Kidney (tissue), 14 donors: Measurements from ENCODE around the gene ACTR1A. TPM values are rescaled to one million over a fixed set of nuclear protein-coding genes. Genes with fewer than 3 reads are reported as not detected.
A peak's percentile ranks its signal among the peaks of the same experiment; 100 is the strongest.

ENCODE experiments used
- DNase-seq, 5 donors: peaks; one replicate each; pipeline ENCODE4 v3.0.0-alpha.2; 2013 to 2020
- FAIRE-seq: peaks from 2 replicates; lab custom pipeline; 2012; peaks lifted over from hg19 to GRCh38; lab: Jason Lieb, UNC
- H3K27ac ChIP-seq, 2 donors: one replicate each; pipeline ENCODE4 v1.7.0; 2013; ENCODE audit warnings: low read depth in 2 of 2, low read length in 2 of 2, inconsistent platforms in 1 of 2
- H3K27me3 ChIP-seq: one replicate; pipeline ENCODE4 v1.7.1; 2013; ENCODE audit warnings: low read length, inconsistent platforms; ENCODE audit not compliant: control insufficient read depth, insufficient read depth
- H3K36me3 ChIP-seq, 3 donors: one replicate each; pipeline versions ENCODE4 v1.7.0 to v1.7.1; 2013; ENCODE audit warnings: low read length in 3 of 3, control low read depth in 1 of 3, inconsistent platforms in 1 of 3; ENCODE audit not compliant: insufficient read depth in 3 of 3, control insufficient read depth in 2 of 3
- H3K4me1 ChIP-seq, 3 donors: one replicate each; pipeline versions ENCODE4 v1.7.0 to v1.7.1; 2013; ENCODE audit warnings: low read length in 3 of 3, inconsistent platforms in 1 of 3, low read depth in 1 of 3; ENCODE audit not compliant: control insufficient read depth in 2 of 3, insufficient read depth in 2 of 3
- H3K4me3 ChIP-seq, 3 donors: one replicate each; pipeline versions ENCODE4 v1.7.0 to v1.8.1; 2013; ENCODE audit warnings: low read length in 3 of 3, control low read depth in 1 of 3, inconsistent platforms in 1 of 3
- H3K9ac ChIP-seq, 3 donors: one replicate each; pipeline versions ENCODE4 v1.7.0 to v1.7.1; 2013; ENCODE audit warnings: low read length in 3 of 3, control low read depth in 1 of 3, inconsistent platforms in 1 of 3
- H3K9me3 ChIP-seq, 3 donors: one replicate each; pipeline versions ENCODE4 v1.7.0 to v1.7.1; 2013; ENCODE audit warnings: low read length in 3 of 3, control low read depth in 1 of 3, inconsistent platforms in 1 of 3; ENCODE audit not compliant: control insufficient read depth in 2 of 3, insufficient read depth in 1 of 3
- CTCF ChIP-seq: IDR thresholded peaks from 3 replicates; pipeline ENCODE4 v1.5.1; 2012; ENCODE audit warnings: mild to moderate bottlenecking, moderate library complexity, borderline replicate concordance; ENCODE audit not compliant: insufficient read depth; ENCODE audit errors: extremely low read depth
- intact Hi-C: fragments of 100-400 bp; cut with DNase I; formaldehyde crosslinking; loops from one replicate; pipeline ENCODE4 v1.11.1; 2022
- polyA plus RNA-seq: library from polyadenylated mRNA; stranded (reverse); fragments of 350-450 nt; fragmentation: Illumina TruSeq; extraction: RNeasy Lipid Tissue Mini Kit (QIAGEN cat#74804); gene quantifications from one replicate; pipeline ENCODE4 v1.2.3, GENCODE V29; 2014; ENCODE audit warnings: low read depth, low replicate concordance; ENCODE audit not compliant: insufficient read depth
- total RNA-seq: library from RNA; stranded (reverse); fragmentation: NEBNext Ultra II Directional; extraction: Animal tissue kit (Norgen Biotek cat#: 25700); gene quantifications from one replicate; pipeline ENCODE4 v1.2.1, GENCODE V29; 2021
- donor health status: control.
- donor health status: control.
- donor health status: control.
- donor health status: control.
- donor health status: control.
- donor health status: DM: yes; HTN: yes; CAD: no.
- donor health status: Normal renal cell carcinoma (clear cell type).

ACTR1A gene
- total and polyA plus RNA-seq, 2 donors from 2014 or later = 74.2 to 74.7 TPM

GRCh38 chr10:102504179-102504975 lies 1.9 kb upstream of the ACTR1A start:
- no peaks in the 10 kb centered on the region for H3K27me3 ChIP-seq
- peaks cover 0 to 9% (median 5%) of the 10 kb centered on the region in 3 donors for H3K36me3 ChIP-seq
- H3K9me3 ChIP-seq = no peaks in the 10 kb centered on the region
- peak overlapping the region; percentile 83 to 91 (median 87) for H3K9ac ChIP-seq
- FAIRE-seq (no peak), DNase-seq (peak; percentile 73 to 91 (median 78))
- intact Hi-C loops = no loop called here
- TF ChIP-seq CTCF = no peak
- H3K27ac ChIP-seq = peak overlapping the region; percentile 74 to 76
- H3K4me3 ChIP-seq = peak overlapping the region; percentile 89 to 93 (median 92)
- H3K4me1 ChIP-seq = peaks cover 0 to 17% (median 15%) of the 10 kb centered on the region in 3 donors

- peaks cover 0 to under 1% (median 0%) of the 10 kb centered on the region in 3 donors for H3K36me3 ChIP-seq
- H3K4me3 ChIP-seq = peak within 1 kb of the TSS; percentile 92 to 100 (median 94)
- TF ChIP-seq CTCF = peak; percentile 83
- intact Hi-C loops = no loop called here
- H3K4me1 ChIP-seq = peaks cover 0 to 17% (median 15%) of the 10 kb centered on the region in 3 donors
- DNase-seq = peak; percentile 99
- H3K9me3 ChIP-seq = no peaks in the 10 kb centered on the region
- peak within 1 kb of the TSS; percentile 87 to 98 (median 91) for H3K9ac ChIP-seq
- FAIRE-seq = peak; percentile 59
- H3K27me3 ChIP-seq = no peaks in the 10 kb centered on the region
- H3K27ac ChIP-seq = peak within 1 kb of the TSS; percentile 74 to 76
These were observed 1.0 kb upstream of the ACTR1A start, which contains the start of gene SUFU for GRCh38 chr10:102503264-102504178. TSS of gene SUFU (plus strand) at chr10:102503972. CDS start at chr10:102504153, 181 bp downstream.

GRCh38 chr10:102502029-102502336 lies 529 bp downstream of the ACTR1A start:
- H3K27ac ChIP-seq = peak overlapping the region; percentile 90
- peaks cover 0 to 17% (median 15%) of the 10 kb centered on the region in 3 donors for H3K4me1 ChIP-seq
- H3K4me3 ChIP-seq = peak overlapping the region; percentile 94 to 100 (median 95)
- peak overlapping the region; percentile 77 to 98 (median 90) for H3K9ac ChIP-seq
- H3K36me3 ChIP-seq = no peaks in the 10 kb centered on the region
- H3K27me3 ChIP-seq = no peaks in the 10 kb centered on the region
- intact Hi-C loops = no loop called here
- no peak for TF ChIP-seq CTCF
- DNase-seq (peak; percentile 99 to 100 (median 100)), FAIRE-seq (peak; percentile 95)
- no peaks in the 10 kb centered on the region for H3K9me3 ChIP-seq
